ENCODE data around the gene EID2. TPM values are rescaled to one million over a fixed set of nuclear protein-coding genes. Genes with fewer than 3 reads are reported as not detected.

Gene EID2
- total and polyA plus RNA-seq, 2 of the 8 experiments (the other 6 are each of a cell fraction or from before 2014, with no cell fraction given), result 7.8 to 29.6 TPM

DNA sequence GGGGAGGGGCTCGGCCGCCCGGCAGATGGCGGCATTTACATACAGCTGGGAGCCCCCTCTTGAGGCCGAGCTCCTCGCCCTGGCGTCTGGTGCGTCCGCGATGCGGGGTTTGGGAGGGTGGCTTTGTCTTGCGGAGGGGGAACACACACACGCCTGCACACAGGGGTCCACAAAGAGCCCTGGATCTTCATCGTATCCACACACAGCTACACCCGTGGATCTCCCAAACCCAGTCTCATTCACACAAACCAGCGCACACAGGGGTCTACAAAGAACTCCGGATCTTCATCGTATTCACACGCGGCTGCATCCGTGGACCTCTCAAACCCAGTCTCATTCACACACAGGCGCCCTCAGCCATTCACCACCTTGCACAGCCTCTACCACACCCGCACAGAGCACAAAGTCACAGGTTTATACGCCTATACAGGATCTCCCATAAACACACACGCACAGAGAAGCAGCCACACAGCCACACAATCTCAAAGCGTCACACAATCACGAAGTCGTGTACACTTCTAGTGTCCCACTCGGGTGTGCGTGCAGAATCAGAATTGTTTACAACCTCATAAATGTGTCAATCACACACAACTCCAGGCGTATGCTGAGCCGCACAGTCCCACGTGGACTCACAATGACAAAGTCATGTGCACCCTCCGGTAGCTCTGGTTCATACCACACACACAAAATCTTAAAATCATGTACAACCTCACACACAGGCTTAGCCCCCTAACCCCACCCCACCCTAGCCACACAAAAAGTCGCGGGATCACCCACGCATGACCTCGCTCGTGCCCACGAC is 41.8 kb downstream of the EID2 start (continued):
- no peak for TF ChIP-seq TAF1 (IDR thresholded peaks at IDR 0.05; ENCODE audit: low read depth, low read length)
- 0 out of 2 replicates have a peak, but pooled peaks have one; percentile 95 for TF ChIP-seq TCF12 (IDR thresholded peaks at IDR 0.05; ENCODE audit: low read depth, low read length)
- 0 out of 2 replicates have a peak, but pooled peaks have one; percentile 9 for TF ChIP-seq PHF8 (conservative IDR thresholded peaks at IDR 0.05; ENCODE audit: low read depth, low read length)
- no peak for TF ChIP-seq RXRA (IDR thresholded peaks at IDR 0.05; ENCODE audit: insufficient read depth, low read depth, low read length)
- TF ChIP-seq YY1 (IDR thresholded peaks at IDR 0.05; ENCODE audit: low read depth, low read length), result peak; percentile 51; the same call in 1 of the 2 replicates
- peak in 1 of 2 experiments; percentile 38; a peak in 1 of 3 replicates for TF ChIP-seq POLR2A (IDR thresholded peaks at IDR 0.05; ENCODE audit: control extremely low read depth in 1 of 2, low read depth in 2 of 2, low read length in 2 of 2)
- no peak for TF ChIP-seq USF2 (IDR thresholded peaks at IDR 0.05; ENCODE audit: low read length)
- TF ChIP-seq SP1 (IDR thresholded peaks at IDR 0.05; ENCODE audit: low read depth, low read length), result peak; percentile 32; the same call in 1 of the 2 replicates
- TF ChIP-seq CHD2 (IDR thresholded peaks at IDR 0.05; ENCODE audit: low read length), result peak; percentile 48; the same call in 1 of the 2 replicates
- TF ChIP-seq MAFK (IDR thresholded peaks at IDR 0.05; ENCODE audit: low read depth, low read length), result no peak
- 0 out of 2 replicates have a peak, but pooled peaks have one; percentile 61 for TF ChIP-seq RBBP5 (IDR thresholded peaks at IDR 0.05; ENCODE audit: borderline replicate concordance, low read depth, low read length)
- no peak; the same call in 1 of the 2 replicates for TF ChIP-seq BACH1 (IDR thresholded peaks at IDR 0.05; ENCODE audit: low read length)
- TF ChIP-seq E2F6 (IDR thresholded peaks at IDR 0.05), result no peak; the same call in 1 of the 2 replicates
- TF ChIP-seq CHD1 (IDR thresholded peaks at IDR 0.05; ENCODE audit: low read depth, low read length), result no peak
- TF ChIP-seq NRF1 (IDR thresholded peaks at IDR 0.05; ENCODE audit: low read depth, low read length), result no peak
- no peak for TF ChIP-seq NANOG (IDR thresholded peaks at IDR 0.05; ENCODE audit: insufficient read depth, low read depth, low read length, poor library complexity, severe bottlenecking)
- no peak; a peak in 2 of 4 replicates for TF ChIP-seq HDAC2 (IDR thresholded peaks at IDR 0.05; ENCODE audit: borderline replicate concordance in 1 of 2, low read depth in 2 of 2, low read length in 2 of 2)
- peak; percentile 54 for TF ChIP-seq KDM4A (IDR thresholded peaks at IDR 0.05; ENCODE audit: low read depth, low read length, severe bottlenecking)
- TF ChIP-seq MAX (IDR thresholded peaks at IDR 0.05), result peak; percentile 49
- no peak for TF ChIP-seq POLR2AphosphoS5 (IDR thresholded peaks at IDR 0.05; ENCODE audit: low read depth, low read length)
- no peak for TF ChIP-seq EGR1 (IDR thresholded peaks at IDR 0.05; ENCODE audit: borderline replicate concordance, low read depth, low read length)
- no peak for TF ChIP-seq CEBPB (IDR thresholded peaks at IDR 0.05; ENCODE audit: low read depth, low read length)
